ENCODE results near the gene RNF40.
A peak's percentile ranks its signal among the peaks of the same experiment; 100 is the strongest.

Gene RNF40

GRCh38 chr16:30761928-30762902, at the start of gene RNF40, which contains the start of gene CFAP119:
TSS of gene RNF40 (plus strand) at chr16:30762322. CDS start at chr16:30762546, 224 bp downstream.
TSS of gene CFAP119 (minus strand) at chr16:30762062. CDS start at chr16:30761748, 314 bp downstream.
- DNase-seq, result peak; percentile 99

- peak; percentile 85 for DNase-seq
Observed at GRCh38 chr16:30715750-30716445, 46.2 kb upstream of the RNF40 start.

- DNase-seq, result no peak
Observed at GRCh38 chr16:30720086-30720485, 42.0 kb upstream of the RNF40 start.

- no peak for DNase-seq
Observed at GRCh38 chr16:30720694-30721093, 41.4 kb upstream of the RNF40 start.

GRCh38 chr16:30721167-30721566, 41.0 kb upstream of the RNF40 start:
- DNase-seq, result no peak

GRCh38 chr16:30721606-30722005, 40.5 kb upstream of the RNF40 start:
- no peak for DNase-seq

GRCh38 chr16:30722443-30722842, 39.7 kb upstream of the RNF40 start:
- no peak for DNase-seq

GRCh38 chr16:30722916-30723315, 39.2 kb upstream of the RNF40 start:
- no peak for DNase-seq

GRCh38 chr16:30723725-30724355, 38.3 kb upstream of the RNF40 start:
- DNase-seq, result no peak

- no peak for DNase-seq
Observed at GRCh38 chr16:30724641-30725417, 37.3 kb upstream of the RNF40 start.

GRCh38 chr16:30725418-30725792, 36.7 kb upstream of the RNF40 start:
- no peak for DNase-seq

- no peak for DNase-seq
Observed at GRCh38 chr16:30728321-30728720, 33.8 kb upstream of the RNF40 start.

GRCh38 chr16:30728899-30729672, 33.0 kb upstream of the RNF40 start:
- DNase-seq, result no peak

GRCh38 chr16:30731411-30731810, 30.7 kb upstream of the RNF40 start:
- DNase-seq, result no peak

- no peak for DNase-seq
Observed at GRCh38 chr16:30736995-30737793, 24.9 kb upstream of the RNF40 start.

GRCh38 chr16:30737794-30738648, 24.1 kb upstream of the RNF40 start:
- no peak for DNase-seq

- DNase-seq, result peak; percentile 62
Observed at GRCh38 chr16:30738984-30739951, 22.9 kb upstream of the RNF40 start.
